HEK293T (cell line): ENCODE data around the gene ZNF512B.
"Not testable (repeated sequence)": the region's sequence is repeated elsewhere in the genome, so short reads cannot be mapped to it uniquely, and the experiment has no call there.

Experiments
- CTCF ChIA-PET: fragments of 350-600 bp; formaldehyde crosslinking; extraction: SDS; loops from one replicate; lab custom pipeline; 2021; ENCODE audit warnings: antibody characterized with exemption, inconsistent platforms; lab: Yijun Ruan, JAX
- POLR2A ChIA-PET: fragments of 350-600 bp; formaldehyde crosslinking; extraction: SDS; loops from one replicate; lab custom pipeline; 2020; ENCODE audit warnings: antibody characterized with exemption, inconsistent platforms; lab: Yijun Ruan, JAX
- DNase-seq: peaks from one replicate; pipeline ENCODE4 v3.0.0; 2012; ENCODE audit warnings: mixed read lengths; ENCODE audit errors: extremely low spot score
- ARNT ChIP-seq: fragments of 450-650 bp; IDR thresholded peaks from 2 replicates; pipeline ENCODE4 v1.6.1; 2017; ENCODE audit warnings: mild to moderate bottlenecking
- BHLHE40 ChIP-seq: fragments of 450-650 bp; IDR thresholded peaks from 2 replicates; pipeline ENCODE4 v1.6.1; 2016; ENCODE audit warnings: mild to moderate bottlenecking, moderate library complexity, borderline replicate concordance
- CTBP1 ChIP-seq: fragments of 450-650 bp; IDR thresholded peaks from 2 replicates; pipeline ENCODE4 v1.6.1; 2016; ENCODE audit warnings: borderline replicate concordance
- ELF4 ChIP-seq: fragments of 450-650 bp; IDR thresholded peaks from 2 replicates; pipeline ENCODE4 v1.6.1; 2017; ENCODE audit warnings: antibody characterized with exemption
- FOXA1 ChIP-seq: fragments of 450-650 bp; IDR thresholded peaks from 2 replicates; pipeline ENCODE4 v1.6.1; 2016; ENCODE audit warnings: mild to moderate bottlenecking
- FOXK2 ChIP-seq: fragments of 450-650 bp; IDR thresholded peaks from 2 replicates; pipeline ENCODE4 v1.6.1; 2016; ENCODE audit warnings: mild to moderate bottlenecking
- FOXM1 ChIP-seq: fragments of 450-650 bp; IDR thresholded peaks from 2 replicates; pipeline ENCODE4 v1.6.1; 2017; ENCODE audit warnings: mild to moderate bottlenecking, borderline replicate concordance
- HDGF ChIP-seq: fragments of 450-650 bp; IDR thresholded peaks from 2 replicates; pipeline ENCODE4 v1.6.1; 2017; ENCODE audit warnings: antibody characterized with exemption, borderline replicate concordance
- L3MBTL2 ChIP-seq: fragments of 450-650 bp; conservative IDR thresholded peaks from 2 replicates; pipeline ENCODE4 v1.6.1; 2016; ENCODE audit warnings: mild to moderate bottlenecking
- LEF1 ChIP-seq: fragments of 450-650 bp; IDR thresholded peaks from 2 replicates; pipeline ENCODE4 v1.6.1; 2017; ENCODE audit warnings: mild to moderate bottlenecking, borderline replicate concordance
- NFRKB ChIP-seq: fragments of 450-650 bp; IDR thresholded peaks from 2 replicates; pipeline ENCODE4 v1.6.1; 2016; ENCODE audit warnings: mild to moderate bottlenecking, moderate library complexity
- SP1 ChIP-seq: fragments of 450-650 bp; IDR thresholded peaks from 2 replicates; pipeline ENCODE4 v1.6.1; 2017
- SUZ12 ChIP-seq: fragments of 450-650 bp; IDR thresholded peaks from 2 replicates; pipeline ENCODE4 v1.6.1; 2016; ENCODE audit warnings: mild to moderate bottlenecking
- TARDBP ChIP-seq: fragments of 450-650 bp; IDR thresholded peaks from 2 replicates; pipeline ENCODE4 v1.6.1; 2016
- ZNF384 ChIP-seq: fragments of 450-650 bp; IDR thresholded peaks from 2 replicates; pipeline ENCODE4 v1.6.1; 2016
- TF ChIP-seq, protein P1 (sequence below): fragments of 450-650 bp; IDR thresholded peaks from 2 replicates; pipeline ENCODE4 v1.6.1; 2016

The ZNF512B gene

DNA sequence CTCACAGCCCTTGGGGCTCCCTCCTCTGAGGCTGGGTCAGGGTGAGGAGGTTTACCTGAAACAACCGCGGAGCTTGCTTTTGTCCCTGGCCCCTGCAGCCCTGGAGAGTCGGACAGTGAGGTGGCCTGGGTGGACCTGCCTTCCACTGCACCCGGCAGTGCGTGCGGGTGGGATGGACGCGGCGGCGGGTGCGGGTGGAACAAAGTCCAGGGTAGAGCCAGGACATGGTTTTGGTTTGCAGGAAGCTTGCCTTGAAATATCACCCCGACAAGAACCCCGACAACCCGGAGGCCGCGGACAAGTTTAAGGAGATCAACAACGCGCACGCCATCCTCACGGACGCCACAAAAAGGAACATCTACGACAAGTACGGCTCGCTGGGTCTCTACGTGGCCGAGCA lies 40.7 kb downstream of the ZNF512B start:
- no peak for DNase-seq
- ChIA-PET CTCF (no interaction called here), POLR2A (no interaction called here)
- TF ChIP-seq NFRKB (no peak), CTBP1 (no peak), ARNT (no peak), FOXK2 (no peak), L3MBTL2 (no peak), FOXA1 (no peak), SP1 (no peak), ZNF384 (no peak), FOXM1 (no peak), HDGF (no peak)

DNA sequence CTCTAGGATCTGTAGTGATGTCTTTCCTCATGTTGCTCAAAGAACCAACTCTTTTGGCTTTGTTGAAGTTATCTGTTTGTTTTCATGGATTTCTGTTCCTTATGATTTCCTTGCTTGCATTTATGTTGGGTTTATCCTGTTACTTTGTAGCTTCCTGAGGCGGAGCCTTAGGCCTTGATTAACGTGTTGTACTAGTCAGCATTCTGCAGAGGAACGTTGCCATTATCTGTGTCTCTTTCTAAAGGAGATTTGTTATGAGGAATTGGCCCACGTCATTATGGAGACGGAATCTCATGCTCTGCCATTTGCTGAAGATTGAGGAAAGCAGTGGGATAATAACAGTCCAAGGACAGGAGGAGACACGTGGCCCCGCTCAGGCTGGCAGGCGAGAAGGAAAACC lies 43.4 kb downstream of the ZNF512B start:
- ChIA-PET CTCF (interaction anchor here (1.4 kb wide), 1 partner anchor 8 kb away, joined by 3 read pairs; no protein-coding TSS in a partner anchor), POLR2A (interaction anchor here (0.9 kb wide), 1 partner anchor 15 kb away, joined by 3 read pairs; no protein-coding TSS in a partner anchor)
- no peak for TF ChIP-seq LEF1
- no peak for DNase-seq

DNA sequence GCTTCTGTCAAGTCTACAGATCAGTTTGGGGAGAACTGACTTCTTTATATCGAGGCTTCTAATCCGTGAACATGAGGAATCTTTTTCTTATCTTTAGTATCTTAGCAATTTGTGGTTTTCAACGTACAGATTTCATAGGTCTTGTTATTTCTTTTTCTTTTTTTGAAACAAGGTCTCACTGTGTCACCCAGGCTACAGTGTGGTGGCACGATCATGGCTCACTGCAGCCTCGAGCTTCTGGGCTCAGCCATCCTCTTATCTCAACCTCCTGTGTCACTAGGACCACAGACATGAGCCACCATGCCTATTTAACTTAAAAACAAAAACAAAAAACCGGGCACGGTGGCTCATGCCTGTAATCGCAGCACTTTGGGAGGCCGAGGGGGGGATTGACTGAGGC lies 45.5 kb downstream of the ZNF512B start:
- DNase-seq = no peak
- ChIA-PET POLR2A (no interaction called here), CTCF (no interaction called here)
- TF ChIP-seq NFRKB (no peak), ELF4 (no peak), BHLHE40 (no peak), FOXA1 (no peak), L3MBTL2 (no peak), CTBP1 (no peak), FOXM1 (no peak), ZNF384 (no peak), SUZ12 (no peak), LEF1 (no peak), TARDBP (no peak), SP1 (no peak), ARNT (no peak), FOXK2 (no peak), HDGF (no peak)
- TF ChIP-seq, protein P1, sequence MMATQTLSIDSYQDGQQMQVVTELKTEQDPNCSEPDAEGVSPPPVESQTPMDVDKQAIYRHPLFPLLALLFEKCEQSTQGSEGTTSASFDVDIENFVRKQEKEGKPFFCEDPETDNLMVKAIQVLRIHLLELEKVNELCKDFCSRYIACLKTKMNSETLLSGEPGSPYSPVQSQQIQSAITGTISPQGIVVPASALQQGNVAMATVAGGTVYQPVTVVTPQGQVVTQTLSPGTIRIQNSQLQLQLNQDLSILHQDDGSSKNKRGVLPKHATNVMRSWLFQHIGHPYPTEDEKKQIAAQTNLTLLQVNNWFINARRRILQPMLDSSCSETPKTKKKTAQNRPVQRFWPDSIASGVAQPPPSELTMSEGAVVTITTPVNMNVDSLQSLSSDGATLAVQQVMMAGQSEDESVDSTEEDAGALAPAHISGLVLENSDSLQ = no peak

DNA sequence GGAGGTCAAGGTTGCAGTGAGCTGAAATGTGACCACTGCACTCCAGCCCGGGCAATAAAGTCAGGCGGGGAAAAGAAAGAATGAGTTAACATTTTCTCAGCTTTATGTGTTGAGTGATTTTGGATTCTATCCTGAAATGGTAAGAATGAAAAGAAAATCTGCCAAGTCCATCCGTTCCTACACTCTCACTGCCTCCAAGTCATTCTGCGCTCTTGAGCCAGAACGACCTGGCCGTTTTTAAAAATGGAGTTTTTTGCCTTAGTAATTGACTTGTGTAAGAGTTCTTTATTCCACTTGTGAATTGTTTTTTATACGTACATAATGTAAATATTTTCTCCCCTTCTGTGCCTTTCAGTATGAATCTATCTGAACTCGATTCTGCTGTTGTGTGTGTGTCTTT lies 46.1 kb downstream of the ZNF512B start:
- POLR2A ChIA-PET = interaction anchor here (0.8 to 0.9 kb wide), 2 partner anchors 33 to 57 kb away, joined by 3 read pairs; partner anchors contain the start of gene UCKL1
- DNase-seq = no peak
- CTCF ChIA-PET = no interaction called here
- TF ChIP-seq FOXK2 = no peak
- TF ChIP-seq, protein P1 = no peak
- TF ChIP-seq L3MBTL2 = no peak
- TF ChIP-seq FOXA1 = no peak
- no peak for TF ChIP-seq TARDBP
- TF ChIP-seq NFRKB = no peak
- TF ChIP-seq SUZ12 = no peak
- no peak for TF ChIP-seq SP1
- no peak for TF ChIP-seq BHLHE40
- no peak for TF ChIP-seq ARNT
- TF ChIP-seq ELF4 = no peak

DNA sequence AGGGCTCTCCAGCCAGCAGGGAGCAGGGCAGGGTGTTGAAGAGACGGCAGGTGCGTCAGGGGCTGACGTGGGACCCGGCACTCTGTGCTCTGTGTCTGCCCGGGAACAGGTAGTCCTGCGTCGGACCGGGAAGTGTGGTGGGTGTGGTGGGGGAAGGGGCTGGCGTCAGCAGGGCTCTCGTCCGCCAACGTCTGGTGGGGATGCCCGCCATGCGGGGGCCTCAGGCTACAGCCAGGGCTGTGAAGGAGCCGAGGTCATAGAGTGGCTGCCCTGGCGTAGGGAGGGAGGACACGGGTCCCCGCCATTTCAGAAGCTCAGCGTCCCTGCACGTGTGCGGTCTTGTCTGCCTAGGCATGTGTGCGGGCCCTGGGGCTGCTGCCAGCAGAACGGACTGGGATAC lies 49.5 kb downstream of the ZNF512B start:
- DNase-seq = no peak
- TF ChIP-seq TARDBP (no peak), ZNF384 (no peak), ARNT (no peak), FOXA1 (no peak), SUZ12 (no peak), BHLHE40 (no peak), NFRKB (no peak), LEF1 (no peak), L3MBTL2 (no peak), CTBP1 (no peak), FOXK2 (no peak), ELF4 (no peak), SP1 (no peak)
- TF ChIP-seq, protein P1 = no peak
- ChIA-PET POLR2A (no interaction called here), CTCF (no interaction called here)

DNA sequence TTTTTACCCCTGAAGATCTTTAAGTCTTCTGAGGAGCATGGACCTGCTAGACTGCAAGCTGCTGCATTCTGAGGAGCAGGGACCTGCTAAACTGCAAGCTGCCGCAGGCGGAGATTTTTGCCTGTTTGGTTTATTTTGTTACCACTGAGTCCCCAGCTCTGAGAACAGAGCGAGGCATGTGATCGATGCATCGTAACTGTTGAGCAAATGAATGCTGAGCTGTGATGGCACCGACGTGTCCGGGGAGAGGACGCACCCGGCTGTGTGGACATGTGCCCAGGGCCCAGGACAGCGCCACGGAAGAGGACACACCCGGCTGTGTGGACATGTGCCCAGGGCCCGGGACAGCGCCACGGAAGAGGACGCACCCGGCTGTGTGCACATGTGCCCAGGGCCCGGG lies 50.6 kb downstream of the ZNF512B start:
- ChIA-PET CTCF (no interaction called here), POLR2A (no interaction called here)
- TF ChIP-seq CTBP1 = no peak
- no peak for TF ChIP-seq ARNT
- TF ChIP-seq LEF1 = no peak
- no peak for TF ChIP-seq BHLHE40
- no peak for TF ChIP-seq L3MBTL2
- TF ChIP-seq ELF4 = no peak
- no peak for TF ChIP-seq FOXA1
- TF ChIP-seq FOXK2 = no peak
- TF ChIP-seq SP1 = no peak
- TF ChIP-seq HDGF = no peak
- TF ChIP-seq NFRKB = no peak
- no peak for TF ChIP-seq ZNF384
- DNase-seq = no peak

DNA sequence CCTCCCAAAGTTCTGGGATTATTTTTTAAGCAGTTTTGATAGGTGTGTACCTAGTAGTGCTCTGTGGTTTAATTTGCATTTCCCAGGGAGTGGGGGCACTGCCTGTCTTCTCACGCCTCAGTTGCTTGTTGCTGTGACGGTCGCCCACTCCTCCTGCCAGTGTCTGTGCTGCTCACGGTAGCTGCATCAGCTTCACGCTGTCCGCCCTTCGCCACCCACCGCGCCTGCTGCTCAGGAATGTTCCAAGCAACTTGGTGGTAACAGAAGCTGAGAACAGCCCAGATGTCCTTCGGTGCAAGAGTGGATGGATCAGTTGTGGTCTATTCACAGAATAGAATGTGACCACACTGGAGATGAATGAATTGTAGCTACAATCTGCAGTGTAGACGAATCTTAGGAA lies 51.9 kb downstream of the ZNF512B start:
- ChIA-PET CTCF (interaction anchor here (0.5 kb wide), 1 partner anchor 12 kb away, joined by 4 read pairs; no protein-coding TSS in a partner anchor), POLR2A (no interaction called here)
- no peak for TF ChIP-seq SUZ12
- TF ChIP-seq ARNT = no peak
- TF ChIP-seq BHLHE40 = no peak
- TF ChIP-seq ZNF384 = no peak
- TF ChIP-seq L3MBTL2 = no peak
- TF ChIP-seq CTBP1 = no peak
- TF ChIP-seq HDGF = no peak
- no peak for TF ChIP-seq NFRKB
- TF ChIP-seq FOXK2 = no peak
- TF ChIP-seq TARDBP = no peak
- TF ChIP-seq, protein P1 = no peak
- TF ChIP-seq LEF1 = no peak
- no peak for TF ChIP-seq ELF4
- no peak for TF ChIP-seq FOXM1
- no peak for TF ChIP-seq FOXA1
- no peak for TF ChIP-seq SP1
- DNase-seq = no peak

DNA sequence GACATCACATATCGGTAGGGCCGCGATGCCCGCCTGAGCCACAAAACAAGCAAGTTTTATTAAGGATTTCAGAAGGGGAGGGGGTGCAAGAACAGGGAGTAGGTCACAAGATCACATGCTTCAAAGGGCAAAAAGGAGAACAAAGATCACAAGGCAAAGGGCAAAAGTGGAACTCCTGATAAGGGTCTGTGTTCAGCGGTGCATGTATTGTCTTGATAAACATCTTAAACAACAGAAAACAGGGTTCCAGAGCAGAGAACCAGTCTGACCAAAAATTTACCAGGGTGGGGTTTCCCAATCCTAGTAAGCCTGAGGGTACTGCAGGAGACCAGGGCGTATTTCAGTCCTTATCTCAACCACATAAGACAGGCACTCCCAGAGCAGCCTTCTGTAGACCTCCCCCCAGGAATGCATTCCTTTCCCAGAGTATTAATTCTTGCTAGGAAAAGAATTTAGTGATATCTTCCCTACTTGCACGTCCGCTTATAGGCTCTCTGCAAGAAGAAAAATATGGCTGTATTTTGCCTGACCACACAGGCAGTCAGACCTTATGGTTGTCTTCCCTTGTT lies 53.3 kb downstream of the ZNF512B start:
- POLR2A ChIA-PET, CTCF ChIA-PET, DNase-seq: not testable (repeated sequence)
